HCT116 (cell line): ENCODE data around the gene PRKG1. TPM values are rescaled to one million over a fixed set of nuclear protein-coding genes. Genes with fewer than 3 reads are reported as not detected.

Experiments
- ATAC-seq: fragments of 200-7000 bp; cut with Tn5 transposase; 2 replicates; pipeline ENCODE4 v1.9.1; 2020; ENCODE audit warnings: mild to moderate bottlenecking, moderate library complexity
- BruUV-seq: library from RNA; stranded (reverse); fragments of 400-500 nt; replicated peaks from 2 replicates; lab custom pipeline; 2021; lab: Mats Ljungman, UMichigan
- CTCF ChIA-PET: fragments of 300-600 bp; sonication (Branson Sonifier 250); formaldehyde crosslinking; loops from one replicate; lab custom pipeline; 2021; ENCODE audit warnings: antibody characterized with exemption; lab: Charles Lee
- POLR2A ChIA-PET: fragments of 300-600, 350-600 bp; sonication (Branson Sonifier 250); formaldehyde crosslinking; loops from one replicate; lab custom pipeline; 2021; ENCODE audit warnings: antibody characterized with exemption; lab: Charles Lee
- RAD21 ChIA-PET, 2 experiments: fragments of 300-600 bp; sonication (Branson Sonifier 250); formaldehyde crosslinking; loops; one replicate each; lab custom pipeline; 2023; ENCODE audit warnings: low total read pairs in 2 of 2; ENCODE audit not compliant: uncharacterized antibody in 2 of 2, unreplicated experiment in 2 of 2, low non-redundant PET in 1 of 2; lab: Charles Lee
- DNase-seq: peaks from one replicate; pipeline ENCODE4 v3.0.0-alpha.2; 2010; ENCODE audit warnings: low read depth, low spot score
- H2AFZ ChIP-seq: fragments of 200-600 bp; shearing (Covaris generic), sonication (generic); 2 replicates; pipeline ENCODE4 v1.6.1; 2017; ENCODE audit warnings: low read depth, mixed run types, mixed read lengths, antibody characterized with exemption, low read length; ENCODE audit not compliant: poor library complexity, severe bottlenecking
- H3K27ac ChIP-seq: 2 replicates; pipeline ENCODE4 v1.5.1; 2012; ENCODE audit warnings: low read depth, low read length
- H3K27me3 ChIP-seq: fragments of 200-600 bp; sonication (generic); 2 replicates; pipeline ENCODE4 v1.6.1; 2016; ENCODE audit warnings: mixed run types, low read length, mixed read lengths; ENCODE audit not compliant: insufficient read depth
- H3K36me3 ChIP-seq, 2 experiments: fragments of 200-500 bp in 1 of 2; fragments of 200-600 bp in 1 of 2; sonication (Bioruptor generic) in 1 of 2; sonication (generic) in 1 of 2; 2 replicates each; pipeline versions ENCODE4 v1.5.1 to v1.6.1; 2014 to 2016; ENCODE audit warnings: low read length in 2 of 2, inconsistent platforms in 1 of 2, mixed read lengths in 1 of 2, mixed run types in 1 of 2; ENCODE audit not compliant: insufficient read depth in 2 of 2, control insufficient read depth in 1 of 2
- H3K4me1 ChIP-seq, 2 experiments: fragments of 200-600 bp in 1 of 2; sonication (generic) in 1 of 2; 2 replicates each; pipeline versions ENCODE4 v1.5.1 to v1.6.1; 2012 to 2017; ENCODE audit warnings: low read length in 2 of 2, inconsistent platforms in 1 of 2, mild to moderate bottlenecking in 1 of 2, mixed read lengths in 1 of 2, mixed run types in 1 of 2, moderate library complexity in 1 of 2; ENCODE audit not compliant: insufficient read depth in 2 of 2, control insufficient read depth in 1 of 2
- H3K4me2 ChIP-seq: fragments of 200-600 bp; sonication (generic); 2 replicates; pipeline ENCODE4 v1.6.1; 2017; ENCODE audit warnings: mixed run types, low read length, mixed read lengths
- H3K4me3 ChIP-seq, 2 experiments: fragments of 200-600 bp in 1 of 2; sonication (generic) in 1 of 2; replicated peaks in 1 of 2; 2 replicates each; pipeline ENCODE4 v1.5.1; 2011 to 2016; ENCODE audit warnings: low read length in 2 of 2, control low read depth in 1 of 2, low read depth in 1 of 2, mild to moderate bottlenecking in 1 of 2, mixed read lengths in 1 of 2, mixed run types in 1 of 2
- H3K79me2 ChIP-seq: fragments of 200-600 bp; sonication (generic); 2 replicates; pipeline ENCODE4 v1.6.1; 2017; ENCODE audit warnings: mild to moderate bottlenecking, mixed run types, low read length, moderate library complexity, mixed read lengths; ENCODE audit not compliant: insufficient read depth
- H3K9ac ChIP-seq: fragments of 200-600 bp; sonication (generic); 2 replicates; pipeline ENCODE4 v1.6.1; 2016; ENCODE audit warnings: low read length, mixed read lengths
- H3K9me2 ChIP-seq: fragments of 200-600 bp; sonication (generic), shearing (Covaris generic); 2 replicates; pipeline ENCODE4 v1.6.1; 2017; ENCODE audit warnings: mixed run types, mild to moderate bottlenecking, moderate library complexity; ENCODE audit not compliant: insufficient read depth
- H3K9me3 ChIP-seq, 2 experiments: fragments of 200-500 bp in 1 of 2; fragments of 200-600 bp in 1 of 2; sonication (Bioruptor generic) in 1 of 2; sonication (generic) in 1 of 2; 2 replicates each; pipeline ENCODE4 v1.6.1; 2014 to 2017; ENCODE audit warnings: low read length in 2 of 2, mixed read lengths in 2 of 2, inconsistent platforms in 1 of 2, low read depth in 1 of 2, mild to moderate bottlenecking in 1 of 2, mixed run types in 1 of 2, moderate library complexity in 1 of 2; ENCODE audit not compliant: control insufficient read depth in 1 of 2, insufficient read depth in 1 of 2
- H4K20me1 ChIP-seq: fragments of 200-600 bp; sonication (generic), shearing (Covaris generic); 2 replicates; pipeline ENCODE4 v1.6.1; 2017; ENCODE audit warnings: mixed run types, mild to moderate bottlenecking, moderate library complexity; ENCODE audit not compliant: insufficient read depth
- ATF3 ChIP-seq: IDR thresholded peaks from 2 replicates; pipeline ENCODE4 v1.6.1; 2012
- CBX3 ChIP-seq: IDR thresholded peaks from 2 replicates; pipeline ENCODE4 v1.6.1; 2012; ENCODE audit warnings: low read depth
- CTCF ChIP-seq, 3 experiments: fragments of 200-600 bp in 1 of 3; sonication (generic) in 1 of 3; IDR thresholded peaks in 2 of 3; conservative IDR thresholded peaks in 1 of 3; 2 replicates each; pipeline ENCODE4 v1.5.1; 2012 to 2017; ENCODE audit warnings: low read depth in 2 of 3, low read length in 2 of 3, antibody characterized with exemption in 1 of 3, borderline replicate concordance in 1 of 3, control low read depth in 1 of 3, mild to moderate bottlenecking in 1 of 3, mixed read lengths in 1 of 3, mixed run types in 1 of 3, moderate library complexity in 1 of 3; ENCODE audit not compliant: insufficient read depth in 1 of 3
- EGR1 ChIP-seq: IDR thresholded peaks from 2 replicates; pipeline ENCODE4 v1.6.1; 2012; ENCODE audit warnings: low read depth
- ELF1 ChIP-seq: IDR thresholded peaks from 2 replicates; pipeline ENCODE4 v1.6.1; 2012; ENCODE audit warnings: low read depth, borderline replicate concordance
- EZH2 ChIP-seq: fragments of 200-600 bp; sonication (generic); IDR thresholded peaks from 2 replicates; pipeline ENCODE4 v1.6.1; 2017; ENCODE audit warnings: antibody characterized with exemption, mixed run types
- EZH2phosphoT487 ChIP-seq: fragments of 200-600 bp; IDR thresholded peaks from 2 replicates; pipeline ENCODE4 v1.6.1; 2018; ENCODE audit warnings: antibody characterized with exemption, borderline replicate concordance
- FOSL1 ChIP-seq: IDR thresholded peaks from 2 replicates; pipeline ENCODE4 v1.6.1; 2012; ENCODE audit warnings: low read depth
- JUND ChIP-seq: IDR thresholded peaks from 2 replicates; pipeline ENCODE4 v1.6.1; 2012
- POLR2A ChIP-seq: IDR thresholded peaks from 2 replicates; pipeline ENCODE4 v1.7.0; 2011; ENCODE audit warnings: borderline replicate concordance; ENCODE audit not compliant: insufficient read depth, insufficient read length; ENCODE audit errors: extremely low read depth
- POLR2AphosphoS5 ChIP-seq: IDR thresholded peaks from 2 replicates; pipeline ENCODE4 v1.6.1; 2011; ENCODE audit warnings: mild to moderate bottlenecking, low read depth, low read length, moderate library complexity
- RAD21 ChIP-seq: IDR thresholded peaks from 2 replicates; pipeline ENCODE4 v1.6.1; 2012; ENCODE audit warnings: low read depth, mild to moderate bottlenecking
- REST ChIP-seq: IDR thresholded peaks from 2 replicates; pipeline ENCODE4 v1.6.1; 2012; ENCODE audit warnings: low read depth
- SP1 ChIP-seq: IDR thresholded peaks from 2 replicates; pipeline ENCODE4 v1.6.1; 2012; ENCODE audit warnings: low read depth
- SRF ChIP-seq: IDR thresholded peaks from 2 replicates; pipeline ENCODE4 v1.6.1; 2012; ENCODE audit warnings: low read depth
- TCF7L2 ChIP-seq: IDR thresholded peaks from 2 replicates; pipeline ENCODE4 v1.7.0; 2011; ENCODE audit warnings: borderline replicate concordance, inconsistent platforms; ENCODE audit not compliant: insufficient read depth, insufficient read length; ENCODE audit errors: extremely low read depth
- YY1 ChIP-seq: IDR thresholded peaks from 2 replicates; pipeline ENCODE4 v1.6.1; 2011; ENCODE audit warnings: low read length, low read depth, moderate library complexity, mild to moderate bottlenecking; ENCODE audit not compliant: insufficient replicate concordance; ENCODE audit errors: extremely low read depth
- ZBTB33 ChIP-seq: IDR thresholded peaks from 2 replicates; pipeline ENCODE4 v1.6.1; 2011; ENCODE audit warnings: mild to moderate bottlenecking, low read length, moderate library complexity; ENCODE audit not compliant: insufficient replicate concordance; ENCODE audit errors: extremely low read depth
- ZFX ChIP-seq: fragments of 450-650 bp; IDR thresholded peaks from 2 replicates; pipeline ENCODE4 v1.6.1; 2017
- intact Hi-C: fragments of 100-400 bp; cut with micrococcal nuclease; formaldehyde crosslinking; loops from 2 replicates; pipeline ENCODE4 v1.10.0; 2022
- total RNA-seq: library from RNA; stranded (reverse); gene quantifications from one replicate; pipeline ENCODE4 v1.2.1, GENCODE V29; 2021; ENCODE audit not compliant: unreplicated experiment

Gene PRKG1
- total RNA-seq, 1 experiment from 2014 or later: 1.4 TPM

GRCh38 chr10:52318822-52319464 lies 1244.7 kb downstream of the PRKG1 start:
- peak overlapping the region in 1 of 2 experiments; percentile 24; a peak in 1 of 4 replicates for H3K4me3 ChIP-seq
- intact Hi-C loops: no loop called here
- ChIA-PET CTCF (interaction anchor here (1.0 to 1.6 kb wide), 4 partner anchors 11 to 248 kb away, joined by 3 to 6 read pairs (median 4); no protein-coding TSS in a partner anchor), RAD21 (no interaction called here), POLR2A (interaction anchor here (0.8 to 2.5 kb wide), 10 partner anchors 8 to 248 kb away, joined by 3 to 7 read pairs (median 5); no protein-coding TSS in a partner anchor)
- H3K9ac ChIP-seq: peak overlapping the region; percentile 84
- ATAC-seq: peak; percentile 58
- no peaks in the 10 kb centered on the region for H3K27me3 ChIP-seq
- H3K4me2 ChIP-seq: peak overlapping the region; percentile 99
- peak; percentile 93 for DNase-seq
- peak overlapping the region; percentile 96 for H3K27ac ChIP-seq
- H3K4me1 ChIP-seq: peaks cover 49 to 64% of the 10 kb centered on the region in 2 experiments
- no peaks in the 10 kb centered on the region for H3K9me3 ChIP-seq
- H2AFZ ChIP-seq: no peak overlapping the region
- H3K9me2 ChIP-seq: no peaks in the 10 kb centered on the region
- H4K20me1 ChIP-seq: no peaks in the 10 kb centered on the region; the same call in 1 of the 2 replicates
- H3K36me3 ChIP-seq: peaks cover 0 to 21% of the 10 kb centered on the region in 2 experiments; a peak in 2 of 4 replicates
- H3K79me2 ChIP-seq: peaks cover 31% of the 10 kb centered on the region
- BruUV-seq: no TSS peak
- peak; percentile 62; the same call in 1 of the 2 replicates for TF ChIP-seq POLR2AphosphoS5
- peak; percentile 74 for TF ChIP-seq SRF
- TF ChIP-seq REST: no peak
- TF ChIP-seq EGR1: peak; percentile 12; the same call in 1 of the 2 replicates
- no peak for TF ChIP-seq CTCF (IDR thresholded peaks at IDR 0.05 in 2 of 3, conservative IDR thresholded peaks at IDR 0.05 in 1 of 3; ENCODE audit: borderline replicate concordance in 1 of 3, insufficient read depth in 1 of 3, low read depth in 2 of 3, low read length in 2 of 3)
- no peak for TF ChIP-seq EZH2phosphoT487
- TF ChIP-seq ZFX: no peak
- peak; percentile 94 for TF ChIP-seq TCF7L2
- TF ChIP-seq ATF3: peak; percentile 77
- TF ChIP-seq JUND: peak; percentile 99
- TF ChIP-seq YY1: no peak
- no peak for TF ChIP-seq ZBTB33
- no peak for TF ChIP-seq EZH2
- peak; percentile 79; the same call in 1 of the 2 replicates for TF ChIP-seq CBX3
- TF ChIP-seq SP1: peak; percentile 98
- no peak for TF ChIP-seq RAD21
- TF ChIP-seq POLR2A: no peak
- TF ChIP-seq ELF1: no peak
- TF ChIP-seq FOSL1: peak; percentile 99
